ENCODE data around the gene RPS14. TPM values are rescaled to one million over a fixed set of nuclear protein-coding genes. Genes with fewer than 3 reads are reported as not detected.

Gene RPS14
- total RNA-seq, 1 donor from 2014 or later = 1,255 TPM

GRCh38 chr5:150394912-150395687 is 54.4 kb downstream of the RPS14 start:
- intact Hi-C loops (cut with micrococcal nuclease) = no loop called here
- ATAC-seq = no peak
- no peak for DNase-seq

GRCh38 chr5:150394131-150394530 is 55.4 kb downstream of the RPS14 start:
- ATAC-seq (no peak), DNase-seq (no peak)
- intact Hi-C loops (cut with micrococcal nuclease) = no loop called here

GRCh38 chr5:150393096-150393645 is 56.4 kb downstream of the RPS14 start:
- intact Hi-C loops (cut with micrococcal nuclease) = no loop called here
- no peak for DNase-seq
- no peak for ATAC-seq

GRCh38 chr5:150392680-150393079 is 56.9 kb downstream of the RPS14 start:
- intact Hi-C loops (cut with micrococcal nuclease) = no loop called here
- ATAC-seq (no peak), DNase-seq (no peak)

Other genes starting within 250 kb of the RPS14 start
- gene CAMK2A, start 160.0 kb downstream of the RPS14 start, total RNA-seq = 16.6 TPM
- gene ARSI, start 146.8 kb downstream of the RPS14 start, total RNA-seq = 0.25 TPM
- 21.0 TPM for gene TCOF1, start 92.0 kb downstream of the RPS14 start, total RNA-seq
- gene CD74, start 36.8 kb downstream of the RPS14 start, total RNA-seq = 341 TPM
- 57.9 TPM for gene NDST1, start 58.4 kb upstream of the RPS14 start, total RNA-seq
- gene SYNPO, start 190.9 kb upstream of the RPS14 start, total RNA-seq = 675 TPM
- 3.2 TPM for gene MYOZ3, start 211.5 kb upstream of the RPS14 start, total RNA-seq